Hepatic stellate cell (primary cell): ENCODE results near the gene RASD2.
A peak's percentile ranks its signal among the peaks of the same experiment; 100 is the strongest.

Experiments
- DNase-seq: peaks from one replicate; pipeline ENCODE4 v3.0.0; 2011; ENCODE audit warnings: low spot score

Gene RASD2

DNA sequence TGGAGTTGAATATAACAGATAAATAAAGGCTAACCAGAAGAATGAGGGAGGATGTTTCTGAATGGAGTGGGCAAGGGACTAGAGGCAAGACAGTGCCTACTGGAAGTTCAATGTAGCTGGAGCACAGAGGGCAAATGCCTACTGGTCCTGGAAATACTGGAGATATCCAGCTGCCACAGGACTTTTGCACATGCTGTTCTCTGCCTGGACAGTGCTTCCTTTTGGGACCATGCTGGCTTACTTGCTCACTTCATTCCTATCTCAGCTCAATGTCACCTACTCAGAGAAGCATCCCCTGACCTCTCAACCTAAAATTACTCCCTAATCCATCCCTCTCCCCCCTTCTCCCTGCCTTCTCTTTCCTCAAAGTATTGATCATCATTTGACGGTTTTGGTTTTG lies 20.2 kb downstream of the RASD2 start:
- DNase-seq: no peak

DNA sequence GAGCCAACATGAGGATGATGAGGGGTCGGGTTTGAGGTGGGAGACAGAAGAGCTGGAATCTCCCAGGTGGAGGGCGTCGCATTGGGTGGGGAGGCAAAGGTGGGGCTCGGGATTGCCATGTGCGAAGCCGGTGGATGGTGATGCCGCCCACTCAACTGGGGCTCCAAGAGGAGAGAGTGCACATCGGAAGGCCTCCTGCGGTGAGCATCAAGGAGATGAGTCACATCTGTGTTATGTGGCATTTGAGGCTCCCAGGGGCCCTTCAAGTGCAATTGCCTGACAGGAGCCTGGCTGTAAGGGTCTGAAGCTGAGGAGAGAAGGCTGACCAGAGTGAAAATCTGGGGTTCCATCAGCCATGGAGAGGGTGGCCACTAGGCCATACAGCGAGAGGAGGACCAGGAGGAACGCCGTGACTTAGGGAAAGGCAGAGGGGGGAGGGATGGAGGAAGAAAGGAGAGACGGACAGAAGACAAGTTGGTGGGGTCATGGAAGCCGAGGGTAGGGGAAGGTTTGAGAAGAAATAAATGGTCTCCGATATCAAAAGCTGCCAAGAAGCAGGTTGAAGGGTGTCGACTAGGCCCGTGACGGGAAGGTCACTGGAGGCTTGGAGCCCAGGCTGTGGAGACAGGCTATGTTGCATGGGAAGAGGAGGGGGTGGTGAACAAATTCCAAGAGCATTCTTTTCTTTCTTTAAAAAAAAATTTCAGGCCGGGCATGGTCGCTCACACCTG lies 21.3 kb downstream of the RASD2 start:
- peak; percentile 68 for DNase-seq

DNA sequence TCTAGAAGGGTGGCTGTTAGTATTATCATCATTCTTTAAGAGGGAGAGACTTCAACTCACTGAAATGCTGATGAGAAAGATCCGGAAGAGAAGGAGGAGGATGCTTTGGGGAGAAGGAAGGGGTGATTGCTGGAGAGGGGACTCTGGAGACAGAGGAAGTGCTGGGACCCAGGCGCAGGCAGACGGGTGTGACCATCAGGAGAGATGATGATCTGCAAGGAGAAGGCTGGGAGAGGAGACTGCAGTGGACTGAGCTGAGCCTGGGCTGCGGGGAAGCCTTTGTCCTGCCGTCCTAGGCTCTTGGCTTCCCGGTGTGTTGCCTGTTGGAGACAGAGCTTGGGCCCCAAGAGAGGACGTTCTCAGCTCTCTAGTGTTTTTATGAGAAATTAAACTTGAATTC lies 22.6 kb downstream of the RASD2 start:
- no peak for DNase-seq

DNA sequence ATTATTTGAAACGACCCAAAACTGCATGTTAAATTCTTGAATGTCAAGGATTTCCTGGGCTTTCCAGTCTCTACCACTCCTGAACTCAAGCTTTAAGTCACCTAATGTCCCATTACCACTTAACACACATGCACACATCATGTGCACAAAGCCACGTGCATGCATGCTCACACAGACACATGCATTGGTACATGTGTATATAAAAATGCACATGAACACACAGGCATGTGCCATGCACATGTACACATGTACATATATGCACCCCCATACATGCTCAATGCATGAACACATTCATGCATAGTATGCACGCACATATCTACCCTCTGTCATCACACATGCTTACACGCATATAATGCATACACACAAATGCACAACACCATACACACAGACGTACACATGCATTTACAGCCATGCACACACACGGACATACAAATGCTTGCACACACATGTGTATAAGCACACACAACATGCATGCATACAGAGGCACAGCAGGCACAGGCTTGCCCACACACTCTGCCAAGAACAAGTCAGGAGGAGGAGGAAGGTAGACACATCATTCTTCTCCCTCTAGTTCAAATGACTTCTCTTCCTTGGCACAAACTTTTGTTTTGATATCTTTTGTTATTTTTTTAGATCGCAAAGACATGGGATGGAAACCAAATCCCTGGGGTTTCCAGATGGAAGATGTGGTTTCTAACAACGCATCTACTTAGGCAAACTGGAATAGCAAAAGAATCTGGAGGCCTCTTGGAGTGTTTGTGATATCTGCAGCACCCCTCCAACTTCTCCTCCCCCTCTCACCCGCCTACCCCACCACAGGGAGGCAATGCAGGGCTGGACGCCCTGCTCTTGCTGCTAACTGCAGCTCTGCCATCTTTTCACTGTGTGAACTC lies 24.6 kb downstream of the RASD2 start:
- DNase-seq: peak; percentile 61

DNA sequence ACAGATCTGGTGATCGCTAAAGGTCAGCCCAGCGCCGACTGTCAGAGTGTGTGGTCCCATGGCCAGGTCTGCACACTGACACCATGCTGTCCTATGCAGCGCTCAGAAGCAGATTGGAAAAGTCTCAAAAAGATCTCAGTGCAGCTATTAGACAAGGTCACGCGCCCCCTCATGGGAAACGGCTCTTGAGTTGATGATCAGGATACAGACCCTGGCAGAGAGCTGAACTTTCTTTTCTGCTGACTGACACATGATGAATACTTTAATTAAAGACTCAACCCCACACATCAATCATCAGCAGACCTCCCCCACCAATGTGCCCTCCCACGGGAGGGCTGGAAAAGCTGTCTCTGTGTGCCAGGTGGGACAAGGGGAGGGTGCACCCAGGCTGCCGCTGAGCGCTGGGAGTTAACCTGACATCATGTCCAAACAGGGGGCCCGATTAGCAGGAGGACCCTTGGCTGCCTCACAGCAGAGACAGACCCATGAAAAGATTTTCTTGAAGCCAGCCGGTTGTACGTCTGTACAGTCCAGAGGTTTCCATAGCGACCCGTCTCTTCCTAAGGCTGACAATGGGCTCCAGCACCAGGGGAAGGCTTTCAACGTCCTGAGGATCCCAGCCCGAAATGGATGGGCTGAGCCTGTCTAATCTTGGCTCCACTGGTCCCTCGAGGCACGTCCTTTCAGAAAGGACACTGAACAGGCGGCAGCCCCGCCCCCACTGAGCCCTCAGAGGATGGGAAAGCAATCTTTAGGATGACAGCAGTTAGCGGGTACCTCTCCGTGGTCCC lies 26.9 kb downstream of the RASD2 start:
- no peak for DNase-seq

- no peak for DNase-seq
Measured at GRCh38 chr22:35568751-35569739, 28.4 kb downstream of the RASD2 start.

DNA sequence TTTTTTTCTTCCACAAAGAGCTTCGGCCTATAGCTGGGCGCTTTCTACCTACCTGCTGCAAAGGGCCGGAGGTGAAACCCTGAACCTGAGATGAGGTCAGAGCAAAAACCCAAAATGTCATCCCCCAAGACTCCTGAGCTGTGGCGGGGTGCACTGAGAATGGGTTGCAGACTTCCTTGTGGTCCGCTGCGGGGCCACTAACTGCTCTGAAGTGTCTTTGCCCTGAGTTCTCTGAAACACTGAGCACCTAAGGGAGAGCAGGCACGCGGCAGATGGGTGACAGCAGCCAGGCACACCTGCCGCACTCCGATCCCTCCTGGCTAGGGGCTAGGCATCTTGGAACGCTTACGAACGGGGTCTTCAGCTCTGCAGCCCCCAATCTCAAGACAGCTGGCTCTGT lies 29.3 kb downstream of the RASD2 start:
- DNase-seq: no peak

- no peak for DNase-seq
Measured at GRCh38 chr22:35570686-35571194, 30.1 kb downstream of the RASD2 start.

GRCh38 chr22:35572556-35572955 lies 31.9 kb downstream of the RASD2 start:
- DNase-seq: no peak

GRCh38 chr22:35575116-35575748 lies 34.6 kb downstream of the RASD2 start:
- DNase-seq: no peak

GRCh38 chr22:35576671-35577070 lies 36.0 kb downstream of the RASD2 start:
- no peak for DNase-seq

DNA sequence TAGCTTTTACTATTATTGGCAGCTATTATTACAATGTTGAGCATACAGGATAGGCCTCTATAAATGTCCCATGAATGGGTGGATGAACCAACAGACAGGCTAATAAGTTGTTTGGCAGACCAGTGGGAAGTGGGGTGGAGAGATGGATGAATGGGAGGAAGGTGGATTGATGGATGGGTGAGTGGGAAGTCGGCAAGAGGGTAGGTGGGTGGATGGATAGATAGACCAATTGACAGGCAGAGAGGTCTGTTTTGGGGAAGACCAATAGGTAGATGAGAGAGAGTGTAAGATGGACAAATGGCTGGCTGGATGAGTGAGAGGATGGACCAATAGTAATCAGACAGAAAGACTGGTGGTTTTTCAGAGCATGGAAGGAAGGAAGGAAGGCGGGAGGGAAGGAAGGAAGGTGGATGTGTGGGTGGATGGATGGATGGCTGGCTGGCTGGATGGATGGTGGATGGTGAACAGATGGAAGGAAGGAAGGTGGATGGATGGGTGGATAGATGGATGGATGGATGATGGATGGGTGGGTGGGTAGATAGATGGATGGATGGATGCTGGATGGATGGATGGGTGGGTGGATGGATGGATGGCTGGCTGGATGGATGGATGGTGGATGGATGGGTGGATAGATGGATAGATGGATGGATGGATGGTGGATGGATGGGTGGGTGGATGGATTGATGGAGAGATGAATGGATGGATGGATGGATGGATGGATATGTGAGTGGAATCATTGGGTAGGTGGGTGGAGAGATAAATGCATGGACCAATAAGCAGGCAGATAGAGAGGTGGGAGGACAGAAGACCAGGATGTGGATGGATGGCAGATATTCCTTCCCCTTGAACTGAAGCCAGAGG lies 37.4 kb downstream of the RASD2 start:
- DNase-seq: no peak

DNA sequence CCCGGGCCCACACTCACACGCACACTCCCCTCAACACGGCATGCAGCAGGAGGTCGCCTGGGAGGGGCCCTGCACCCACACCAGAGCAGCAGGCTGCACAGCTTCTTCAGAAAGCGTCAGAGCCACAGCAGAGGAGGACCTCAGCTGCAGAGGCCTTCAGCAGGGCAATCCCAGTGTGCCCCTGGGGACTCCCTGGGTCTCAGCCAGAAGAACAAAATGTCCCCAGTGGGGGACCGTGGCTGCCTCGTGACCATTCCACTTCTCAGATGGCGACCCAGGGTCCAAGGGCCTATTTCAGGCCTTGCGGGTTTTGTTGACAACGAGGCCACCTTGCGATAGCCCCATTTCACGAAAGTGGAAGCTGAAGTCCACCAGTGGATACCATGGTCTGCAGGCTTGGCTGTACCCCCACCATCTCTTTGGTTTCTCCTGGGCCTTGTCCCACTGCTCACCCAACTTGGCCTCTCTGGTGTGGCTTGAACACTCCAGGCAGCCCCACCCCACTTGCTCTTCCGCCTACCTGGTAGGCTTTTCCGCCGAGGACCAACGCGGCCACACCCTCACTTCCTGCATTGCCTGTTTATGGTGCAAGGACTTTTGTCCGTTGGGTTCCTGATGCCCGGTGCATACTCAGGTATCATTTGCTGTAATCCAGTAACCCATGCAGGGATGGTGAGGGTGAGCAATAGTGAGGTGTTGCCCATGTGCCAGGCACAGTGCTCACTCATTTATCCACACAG lies 38.4 kb downstream of the RASD2 start:
- no peak for DNase-seq

- DNase-seq: no peak
Measured at GRCh38 chr22:35580351-35581022, 39.9 kb downstream of the RASD2 start.

DNA sequence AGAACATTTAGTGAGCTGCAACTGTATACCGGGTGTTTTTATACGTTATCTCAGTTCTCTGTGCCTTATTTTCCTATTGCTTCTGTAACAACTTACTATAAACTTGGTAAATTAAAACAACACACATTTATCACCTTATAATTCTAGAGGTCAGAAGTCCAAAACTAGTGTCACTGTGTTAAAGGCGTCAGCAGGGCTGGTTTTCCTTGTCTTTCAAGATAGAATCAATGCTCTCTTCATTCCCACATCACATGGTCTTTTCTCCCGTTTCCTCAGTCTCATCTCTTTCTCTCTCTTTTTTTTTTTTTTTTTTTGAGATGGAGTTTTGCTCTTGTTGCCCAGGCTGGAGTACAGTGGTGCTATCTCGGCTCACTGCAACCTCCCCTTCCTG lies 40.4 kb downstream of the RASD2 start:
- no peak for DNase-seq

- DNase-seq: no peak
Measured at GRCh38 chr22:35582218-35582860, 41.7 kb downstream of the RASD2 start.

GRCh38 chr22:35582861-35583670 lies 42.4 kb downstream of the RASD2 start:
- DNase-seq: peak; percentile 90
